Body of pancreas (tissue), 4 donors: ENCODE results near the gene TCHP.

Experiments used
- POLR2A ChIP-seq, 3 donors: fragments of 450-650 bp; IDR thresholded peaks; one replicate each; pipeline ENCODE4 v1.6.1; 2016; ENCODE audit warnings: antibody characterized with exemption in 3 of 3, mild to moderate bottlenecking in 2 of 3
- TF ChIP-seq, protein P1 (sequence below), 7 experiments: fragments of 450-650 bp in 4 of 7; fragments of 200-600 bp in 3 of 7; sonication (generic) in 3 of 7; IDR thresholded peaks; one replicate each; pipeline ENCODE4 v1.5.1; 2016 to 2019; ENCODE audit warnings: antibody characterized with exemption in 7 of 7

- TF ChIP-seq POLR2A (IDR thresholded peaks at IDR 0.05) = no peak
- TF ChIP-seq, protein P1, sequence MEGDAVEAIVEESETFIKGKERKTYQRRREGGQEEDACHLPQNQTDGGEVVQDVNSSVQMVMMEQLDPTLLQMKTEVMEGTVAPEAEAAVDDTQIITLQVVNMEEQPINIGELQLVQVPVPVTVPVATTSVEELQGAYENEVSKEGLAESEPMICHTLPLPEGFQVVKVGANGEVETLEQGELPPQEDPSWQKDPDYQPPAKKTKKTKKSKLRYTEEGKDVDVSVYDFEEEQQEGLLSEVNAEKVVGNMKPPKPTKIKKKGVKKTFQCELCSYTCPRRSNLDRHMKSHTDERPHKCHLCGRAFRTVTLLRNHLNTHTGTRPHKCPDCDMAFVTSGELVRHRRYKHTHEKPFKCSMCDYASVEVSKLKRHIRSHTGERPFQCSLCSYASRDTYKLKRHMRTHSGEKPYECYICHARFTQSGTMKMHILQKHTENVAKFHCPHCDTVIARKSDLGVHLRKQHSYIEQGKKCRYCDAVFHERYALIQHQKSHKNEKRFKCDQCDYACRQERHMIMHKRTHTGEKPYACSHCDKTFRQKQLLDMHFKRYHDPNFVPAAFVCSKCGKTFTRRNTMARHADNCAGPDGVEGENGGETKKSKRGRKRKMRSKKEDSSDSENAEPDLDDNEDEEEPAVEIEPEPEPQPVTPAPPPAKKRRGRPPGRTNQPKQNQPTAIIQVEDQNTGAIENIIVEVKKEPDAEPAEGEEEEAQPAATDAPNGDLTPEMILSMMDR (IDR thresholded peaks at IDR 0.05) = no peak
Measured at GRCh38 chr12:109861689-109862314, 38.3 kb upstream of the TCHP start.
